HG03432 (cell line): ENCODE measurements around the gene PAIP2.
"Not testable (repeated sequence)": the region's sequence is repeated elsewhere in the genome, so short reads cannot be mapped to it uniquely, and the experiment has no call there.

Experiments
- ATAC-seq: cut with Tn5 transposase; IDR thresholded peaks from one replicate; pipeline ENCODE4 v1.9.1; 2021; ENCODE audit warnings: mild to moderate bottlenecking, moderate library complexity; ENCODE audit not compliant: unreplicated experiment

PAIP2 gene

GRCh38 chr5:139314276-139314675, 27.4 kb upstream of the PAIP2 start:
- ATAC-seq: no peak

- no peak for ATAC-seq
These were observed 26.5 kb upstream of the PAIP2 start for GRCh38 chr5:139315056-139315615.

- no peak for ATAC-seq
These were observed 5.8 kb upstream of the PAIP2 start for GRCh38 chr5:139335811-139336210.

- ATAC-seq: no peak
These were observed 1.6 kb upstream of the PAIP2 start for GRCh38 chr5:139340051-139340450.

- ATAC-seq: no peak
These were observed 416 bp upstream of the PAIP2 start for GRCh38 chr5:139341187-139341688.

- no peak for ATAC-seq
These were observed 719 bp downstream of the PAIP2 start for GRCh38 chr5:139342423-139342723.

GRCh38 chr5:139343476-139343875, 1.8 kb downstream of the PAIP2 start:
- ATAC-seq: no peak

GRCh38 chr5:139344177-139344576, 2.5 kb downstream of the PAIP2 start:
- ATAC-seq: no peak

GRCh38 chr5:139345442-139345841, 3.8 kb downstream of the PAIP2 start:
- ATAC-seq: not testable (repeated sequence)

- ATAC-seq: not testable (repeated sequence)
These were observed 6.2 kb downstream of the PAIP2 start for GRCh38 chr5:139347863-139348262.

- ATAC-seq: no peak
These were observed 12.5 kb downstream of the PAIP2 start for GRCh38 chr5:139354186-139354585.

GRCh38 chr5:139355900-139356299, 14.2 kb downstream of the PAIP2 start:
- not testable (repeated sequence) for ATAC-seq

- ATAC-seq: no peak
These were observed 16.4 kb downstream of the PAIP2 start for GRCh38 chr5:139358064-139358463.

- no peak for ATAC-seq
These were observed 18.7 kb downstream of the PAIP2 start for GRCh38 chr5:139360384-139360783.

GRCh38 chr5:139361835-139362429, 20.3 kb downstream of the PAIP2 start:
- ATAC-seq: no peak

GRCh38 chr5:139363937-139364336, 22.3 kb downstream of the PAIP2 start:
- ATAC-seq: no peak

GRCh38 chr5:139364466-139364865, 22.8 kb downstream of the PAIP2 start:
- no peak for ATAC-seq

GRCh38 chr5:139368613-139369012, 27.0 kb downstream of the PAIP2 start:
- ATAC-seq: no peak

GRCh38 chr5:139369181-139369580, 27.5 kb downstream of the PAIP2 start:
- ATAC-seq: no peak

GRCh38 chr5:139371482-139372435, 30.1 kb downstream of the PAIP2 start:
- ATAC-seq: no peak

GRCh38 chr5:139374909-139375308, 33.3 kb downstream of the PAIP2 start:
- no peak for ATAC-seq

GRCh38 chr5:139376364-139376763, 34.7 kb downstream of the PAIP2 start:
- no peak for ATAC-seq
